HS-5 (cell line): ENCODE results near the gene P4HA1.
A peak's percentile ranks its signal among the peaks of the same experiment; 100 is the strongest.

ENCODE experiments used
- DNase-seq: peaks from one replicate; pipeline ENCODE4 v3.0.0-alpha.2; 2012; ENCODE audit warnings: low read depth

Gene P4HA1

DNA sequence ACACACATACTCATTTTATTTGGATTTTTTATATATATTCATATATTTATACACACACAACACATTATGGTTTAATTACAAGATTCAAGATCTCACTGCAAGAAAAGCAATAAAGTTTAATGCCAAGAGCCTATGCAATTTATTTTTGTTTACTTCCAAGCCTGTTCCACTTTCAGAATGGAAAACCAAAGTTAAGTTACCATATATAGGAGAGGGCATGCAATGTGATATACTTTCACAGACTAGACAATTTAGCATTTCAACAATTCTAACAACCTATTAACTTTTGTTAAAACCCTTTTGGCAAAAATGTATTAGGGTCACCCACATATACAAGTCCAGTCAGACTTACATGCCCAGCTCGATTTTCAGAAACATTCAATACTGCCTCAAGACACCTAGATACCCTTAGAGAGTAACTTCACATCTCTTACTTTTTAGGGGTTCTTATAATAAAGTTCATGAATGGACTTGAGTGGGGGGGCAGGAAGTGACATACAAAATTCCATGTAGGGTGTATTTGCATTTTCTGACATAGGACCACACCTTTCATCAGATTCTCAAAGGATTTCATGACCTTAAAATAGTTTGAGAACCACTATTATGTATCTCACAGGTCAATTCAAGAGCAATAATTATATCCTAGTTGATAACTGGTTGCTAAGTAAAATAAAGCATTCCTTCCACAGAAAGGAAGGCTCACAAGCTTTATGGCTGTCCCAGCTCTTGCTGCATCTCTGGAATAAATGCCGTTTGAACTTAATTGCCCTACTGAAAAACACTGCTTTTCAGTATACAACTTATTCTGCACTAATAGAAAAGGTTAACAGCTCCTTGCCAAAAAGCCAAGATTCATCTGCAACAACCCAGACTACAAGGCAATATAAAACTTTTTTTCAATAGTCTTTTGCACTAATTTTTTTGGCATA lies 2.5 kb downstream of the P4HA1 start:
- no peak for DNase-seq

DNA sequence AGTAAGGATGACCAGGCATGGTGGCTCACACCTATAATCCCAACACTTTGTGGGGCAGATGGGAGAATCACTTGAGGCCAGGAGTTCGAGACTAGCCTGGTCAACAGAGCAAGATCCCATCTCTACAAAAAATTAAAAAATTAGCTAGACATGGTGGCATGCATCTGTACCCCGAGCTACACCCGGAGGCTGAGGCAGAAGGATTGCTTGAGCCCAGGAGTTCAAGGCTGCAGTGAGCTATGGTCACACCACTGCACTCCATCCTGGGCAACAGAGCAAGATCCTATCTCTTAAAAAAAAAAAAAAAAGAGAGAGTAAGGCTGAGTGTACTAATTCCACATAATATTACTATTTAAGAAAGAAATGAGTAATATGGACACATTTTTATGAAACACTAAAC lies 3.8 kb downstream of the P4HA1 start:
- DNase-seq, result no peak

DNA sequence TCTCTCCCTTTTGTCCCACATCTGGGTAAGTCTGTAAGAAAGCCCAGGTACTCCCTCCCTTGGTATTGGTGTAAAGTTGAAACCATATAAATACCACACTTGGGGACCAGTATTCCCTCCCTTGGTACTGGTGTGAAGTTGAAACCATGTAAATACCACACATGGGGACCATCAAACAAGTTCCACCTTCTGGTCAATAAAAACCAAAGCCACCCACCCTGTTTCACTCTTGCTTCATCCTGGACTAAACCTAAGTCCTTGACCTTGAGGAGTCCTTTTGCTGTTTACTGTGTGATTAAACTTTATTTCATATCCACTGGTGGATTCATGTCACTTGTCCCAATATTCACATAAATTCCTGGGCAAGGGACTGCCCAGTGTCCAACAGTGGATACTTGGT lies 8.4 kb downstream of the P4HA1 start:
- no peak for DNase-seq

DNA sequence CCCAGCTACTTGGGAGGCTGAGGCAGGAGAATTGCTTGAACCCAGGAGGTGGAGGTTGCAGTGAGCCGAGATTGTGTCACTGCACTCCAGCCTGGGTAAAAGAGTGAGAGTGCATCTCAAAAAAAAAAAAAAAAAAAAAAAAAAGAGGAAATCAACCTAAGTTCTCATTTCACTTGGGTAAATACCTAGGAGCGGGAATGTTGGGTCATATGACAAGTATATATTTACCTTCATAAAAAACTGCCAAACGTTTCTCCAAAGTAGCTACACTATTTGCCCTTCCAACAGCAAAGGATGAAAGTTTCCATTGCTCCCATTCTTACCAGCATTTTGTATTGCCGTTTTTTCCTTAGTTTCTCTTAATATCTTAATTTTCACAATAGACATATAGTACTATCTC lies 9.8 kb downstream of the P4HA1 start:
- no peak for DNase-seq

DNA sequence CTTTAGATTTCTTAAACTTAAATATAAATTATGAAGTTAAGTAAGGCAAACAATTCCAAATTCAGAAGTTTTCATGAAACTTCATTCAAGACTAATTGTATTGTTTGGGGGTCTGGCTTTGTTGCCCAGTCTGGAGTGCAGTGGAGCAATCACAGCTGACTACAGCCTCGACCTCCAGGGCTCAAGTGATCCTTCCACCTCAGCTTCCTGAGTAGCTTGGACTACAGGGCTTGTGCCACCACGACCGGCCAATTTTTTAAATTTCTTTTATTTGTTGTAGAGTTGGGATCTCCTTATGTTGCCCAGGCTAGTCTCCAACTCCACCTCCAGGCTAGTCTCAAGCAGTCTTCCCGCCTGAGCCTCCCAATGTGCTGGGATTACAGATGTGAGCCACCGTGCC lies 12.5 kb downstream of the P4HA1 start:
- no peak for DNase-seq

DNA sequence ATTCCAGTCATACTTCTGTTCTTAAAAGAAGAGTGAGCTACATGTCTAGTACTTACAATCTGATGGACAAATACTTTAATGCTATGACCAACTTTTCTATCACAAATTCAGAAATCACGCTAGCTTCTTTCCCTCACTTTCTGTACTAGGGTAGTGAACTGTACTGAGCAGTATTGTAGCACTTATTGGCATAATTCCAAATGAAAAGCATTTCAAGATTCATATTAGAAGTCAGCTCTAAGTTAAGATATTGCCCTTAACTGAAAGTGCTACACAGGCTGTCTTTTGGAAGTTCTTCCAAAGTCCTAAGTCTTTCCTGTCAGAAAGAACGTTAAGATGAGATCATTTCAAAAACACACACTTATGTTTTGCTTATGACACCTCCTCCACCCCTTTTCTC lies 13.4 kb downstream of the P4HA1 start:
- DNase-seq, result no peak

DNA sequence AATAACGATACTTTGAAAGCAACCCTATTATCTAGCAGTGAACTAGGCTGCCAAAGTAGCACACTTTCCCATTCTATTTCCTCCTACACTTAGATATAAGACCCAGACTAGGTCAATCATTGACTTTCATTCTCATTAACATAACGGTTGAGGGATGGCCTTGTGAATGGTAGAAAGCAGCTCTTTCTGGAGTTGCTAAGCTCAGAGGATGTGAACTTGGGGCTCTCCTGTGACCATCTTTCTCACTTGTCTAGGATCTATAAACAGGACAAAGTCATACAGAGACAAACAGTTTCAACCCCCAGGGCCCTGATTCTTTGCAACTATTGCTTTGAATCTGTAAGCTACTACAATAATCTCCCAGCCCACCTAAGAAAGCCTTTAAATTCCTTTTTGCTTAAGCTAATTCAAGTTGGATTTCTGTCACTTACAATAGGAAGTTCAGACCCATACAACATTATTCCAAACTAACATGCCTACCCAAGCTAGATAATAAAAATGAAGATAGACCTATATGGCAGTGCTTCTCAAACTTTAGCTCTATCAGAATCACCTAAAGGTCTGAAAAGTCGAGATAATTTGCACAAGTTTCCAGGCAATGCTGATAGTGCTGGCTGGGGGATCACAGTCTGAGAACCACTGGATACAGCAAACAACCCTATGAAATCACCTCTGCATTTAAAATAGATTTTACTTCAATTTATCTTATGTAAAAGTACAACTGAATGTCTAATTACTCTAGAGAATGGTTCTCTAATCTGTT lies 16.7 kb downstream of the P4HA1 start:
- no peak for DNase-seq

DNA sequence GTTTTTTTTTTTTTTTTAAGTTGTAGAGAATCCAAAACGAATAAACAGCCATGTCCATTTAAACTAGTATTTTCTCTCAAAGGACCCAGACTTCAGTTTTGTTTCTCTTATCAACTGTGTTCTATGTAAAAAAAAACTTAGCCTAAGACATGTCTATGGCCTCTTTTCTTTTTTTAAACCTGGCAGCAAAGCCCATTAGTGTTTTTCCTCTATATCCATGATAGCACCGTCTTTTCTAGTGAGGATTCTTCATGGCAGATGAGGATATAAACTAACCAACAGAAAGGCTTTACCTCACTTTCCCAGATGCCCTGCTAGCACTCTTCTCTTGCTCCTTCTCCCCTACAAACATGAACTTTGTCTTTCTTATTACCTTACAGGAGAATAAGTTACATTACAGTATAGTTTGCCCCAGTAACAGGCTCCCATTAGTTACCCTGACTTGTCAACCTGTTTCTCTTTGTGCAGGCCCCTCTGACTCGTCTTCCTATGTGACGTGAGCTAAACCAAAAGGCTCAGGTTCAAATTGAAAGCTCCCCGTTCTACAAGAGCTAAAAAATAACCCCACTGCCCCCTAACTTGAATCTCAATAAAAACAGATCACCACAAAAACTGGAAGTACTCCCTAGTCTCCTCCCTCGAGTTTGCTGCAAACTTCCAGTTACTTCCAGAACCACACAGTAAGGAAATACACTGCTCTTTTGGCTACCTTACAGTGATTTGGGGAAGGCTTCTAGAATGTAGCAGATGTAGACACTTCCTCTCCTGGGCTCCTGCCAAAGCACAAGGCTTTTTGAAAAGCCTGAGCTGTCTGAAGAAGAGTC lies 20.1 kb downstream of the P4HA1 start:
- DNase-seq, result no peak

DNA sequence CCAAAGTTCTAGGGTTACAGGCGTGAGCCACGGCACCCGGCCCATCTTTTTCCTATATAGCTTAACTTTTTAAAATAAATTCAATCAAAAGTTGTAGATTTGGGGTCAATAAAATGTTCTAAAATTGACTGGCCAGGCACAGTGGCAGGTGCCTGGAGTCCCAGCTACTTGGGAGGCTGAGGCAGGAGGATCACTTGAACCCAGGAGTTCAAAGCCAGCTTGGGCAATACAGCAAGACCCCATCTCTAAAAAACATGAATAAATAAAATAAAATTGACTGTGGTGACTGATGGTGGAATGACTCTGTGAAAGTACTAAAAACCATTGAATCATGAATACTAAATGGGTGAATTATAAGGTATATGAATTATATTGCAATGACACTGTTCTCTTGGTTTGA lies 20.8 kb downstream of the P4HA1 start:
- DNase-seq, result no peak

DNA sequence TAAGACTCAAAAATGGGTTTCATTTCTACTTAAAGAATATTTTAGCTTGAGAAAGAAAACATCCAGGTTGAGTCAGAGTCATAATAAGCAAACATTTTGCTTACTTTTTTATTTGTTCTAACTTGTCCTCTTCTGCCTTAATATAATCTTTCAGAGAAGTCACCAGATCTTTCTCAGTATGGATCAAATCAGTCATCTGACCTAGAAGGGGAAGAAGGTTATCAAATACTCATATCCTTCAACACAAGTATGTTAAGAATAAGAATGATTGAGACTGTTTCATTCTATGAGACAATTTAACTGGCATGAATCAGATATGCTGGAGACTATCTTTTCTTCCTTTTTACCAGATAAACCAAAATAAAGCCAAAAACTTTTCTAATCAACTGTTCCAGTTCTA lies 23.0 kb downstream of the P4HA1 start:
- DNase-seq, result no peak

DNA sequence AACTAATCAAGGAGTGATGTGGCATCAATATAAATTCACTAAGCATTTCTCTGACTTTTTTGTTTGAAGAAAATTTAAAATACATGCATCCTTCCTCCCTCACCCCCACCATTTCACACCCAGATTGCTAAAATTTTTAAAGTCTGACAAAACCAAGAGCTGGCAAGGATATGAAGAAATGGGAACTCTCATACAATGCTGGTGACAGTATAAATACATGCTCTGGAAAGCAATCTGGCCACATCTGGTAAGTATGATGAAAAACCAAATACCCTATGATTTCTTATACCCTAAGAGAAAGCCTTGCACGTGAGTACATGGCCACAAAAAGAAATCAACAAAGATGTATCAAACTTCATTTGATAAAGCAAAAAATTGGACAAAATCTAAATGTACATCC lies 31.2 kb downstream of the P4HA1 start:
- no peak for DNase-seq

DNA sequence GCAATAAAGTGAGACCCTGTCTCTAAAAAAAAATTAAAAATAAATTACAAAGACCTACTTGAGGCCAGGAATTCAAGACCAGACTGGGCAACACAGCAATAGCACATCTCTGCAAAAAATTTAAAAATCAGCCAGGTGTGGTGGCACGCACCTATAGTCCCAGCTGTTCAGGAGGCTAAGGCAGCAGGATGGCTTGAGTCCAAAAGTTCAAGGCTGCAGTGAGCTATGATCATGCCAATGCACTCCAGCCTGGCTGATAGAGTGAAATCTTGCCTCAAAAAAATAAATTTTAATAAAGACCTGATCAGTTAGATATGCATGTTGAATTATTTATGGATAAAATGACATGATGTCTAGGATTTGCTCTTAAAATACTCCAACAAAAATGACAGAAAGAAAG lies 34.9 kb downstream of the P4HA1 start:
- DNase-seq, result no peak

DNA sequence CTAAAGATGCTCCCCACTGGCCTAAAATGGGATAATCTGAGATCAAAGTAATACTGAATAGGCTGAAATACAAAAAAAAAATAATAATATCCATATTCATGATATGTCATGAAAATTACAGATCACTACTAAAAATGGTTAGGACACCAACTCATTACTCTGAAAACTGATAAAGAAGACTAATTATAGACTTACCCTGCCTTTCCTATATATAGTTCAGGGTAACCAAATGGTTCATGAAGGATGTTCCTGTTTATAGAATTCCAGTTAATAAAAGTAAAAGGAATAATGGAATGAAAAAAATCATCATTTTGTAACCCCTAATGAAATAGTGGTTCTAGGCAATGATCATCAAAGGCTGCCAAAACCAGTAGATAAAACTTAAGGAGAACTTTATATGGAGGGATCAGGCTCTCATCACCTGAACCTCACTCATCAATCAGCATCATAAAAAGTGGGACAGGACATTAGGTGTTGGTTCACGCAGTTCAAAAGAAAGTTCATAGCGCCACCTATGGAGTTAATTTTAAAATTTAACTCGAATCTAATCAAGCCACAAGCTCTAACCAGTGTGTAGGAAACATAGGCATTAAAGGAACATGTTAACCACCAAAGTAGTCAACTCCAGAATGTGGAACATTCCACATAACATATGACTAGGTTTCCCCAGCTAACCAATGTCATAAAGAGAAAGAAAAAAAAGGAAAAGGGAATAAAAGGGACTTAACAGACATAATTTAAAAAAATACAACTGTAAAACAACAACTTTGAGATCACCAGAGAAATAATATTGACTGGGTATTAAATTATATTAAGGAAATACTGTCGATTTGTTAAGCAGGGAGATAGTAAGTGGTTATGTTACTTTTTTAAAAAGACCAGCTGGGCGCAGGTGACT lies 35.7 kb downstream of the P4HA1 start:
- no peak for DNase-seq

DNA sequence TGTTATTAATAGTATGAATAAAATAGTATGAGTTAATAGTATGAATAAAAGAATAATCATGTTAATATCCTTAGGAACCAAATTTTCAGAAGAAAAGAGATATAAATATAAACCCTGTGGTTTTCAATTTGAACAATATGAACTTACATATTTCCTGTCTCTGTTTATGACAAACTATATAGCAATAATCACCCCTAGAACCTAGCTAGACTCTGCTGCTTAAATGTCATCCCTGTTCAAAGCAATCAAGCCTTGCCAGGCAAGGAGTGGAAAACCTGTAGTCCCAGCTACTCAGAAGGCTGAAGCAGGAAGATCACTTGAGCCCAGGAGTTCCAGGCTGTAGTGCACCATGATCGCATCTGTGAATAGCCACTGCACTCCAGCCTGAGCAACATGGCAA lies 36.5 kb downstream of the P4HA1 start:
- DNase-seq, result no peak

DNA sequence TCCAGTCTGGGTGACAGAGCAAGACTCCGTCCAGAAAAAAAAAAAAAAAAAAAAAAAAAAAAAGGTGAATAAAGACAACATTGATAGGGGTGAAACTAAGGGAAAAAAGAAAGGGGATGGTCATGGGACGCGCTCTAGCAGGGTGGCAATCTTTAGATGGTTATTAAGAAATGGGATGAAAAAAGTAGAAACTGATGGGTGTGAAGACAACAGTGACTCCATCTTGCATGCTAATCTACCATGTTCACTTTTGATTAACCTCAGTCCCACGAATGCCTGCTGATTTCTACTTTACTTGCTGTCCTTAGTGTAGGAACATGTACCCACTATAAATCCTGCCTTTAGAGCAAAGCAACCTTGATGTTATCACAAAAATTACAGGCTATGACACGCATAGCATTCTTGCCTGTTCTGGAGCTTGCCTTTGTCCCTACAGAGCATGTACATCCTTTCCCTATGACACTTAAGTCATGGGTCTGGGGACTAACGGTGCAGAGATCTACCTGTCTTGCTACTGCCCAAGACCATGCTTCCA lies 38.5 kb downstream of the P4HA1 start:
- no peak for DNase-seq

DNA sequence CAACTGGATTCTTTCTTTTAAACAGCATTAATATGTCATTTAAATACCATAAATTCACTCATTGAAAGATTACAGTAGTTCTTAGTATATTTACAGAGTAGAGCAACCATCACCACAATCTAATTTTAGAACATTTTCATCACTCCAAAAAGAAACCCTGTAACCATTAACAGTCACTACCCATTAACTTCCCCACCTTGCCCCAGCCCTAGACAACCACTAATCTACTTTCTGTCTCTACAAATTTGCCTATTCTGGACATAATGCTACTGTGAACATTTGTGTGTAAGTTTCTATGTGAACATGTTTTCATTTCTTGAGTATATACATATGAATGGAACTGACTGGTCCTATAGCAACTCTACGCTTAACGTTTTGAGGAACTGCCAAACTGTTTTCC lies 42.4 kb downstream of the P4HA1 start:
- no peak for DNase-seq

DNA sequence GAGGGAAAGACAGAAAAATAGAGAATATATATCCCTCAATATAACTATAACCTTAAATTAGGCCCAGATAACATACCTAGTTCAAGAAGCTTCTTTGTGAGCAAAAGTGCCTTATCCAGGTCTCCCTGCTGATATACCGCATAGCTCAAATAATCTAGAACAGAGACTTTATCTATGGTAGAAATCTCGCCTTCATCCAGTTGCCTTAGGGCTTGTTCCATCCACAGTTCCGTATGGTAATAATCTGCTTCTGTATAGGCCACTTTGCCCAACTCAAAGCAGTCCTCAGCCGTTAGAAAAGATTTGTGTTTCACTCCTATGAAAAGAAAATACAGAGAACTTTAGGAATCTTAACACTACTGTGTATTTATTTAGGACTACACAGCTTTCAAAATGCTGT lies 43.4 kb downstream of the P4HA1 start:
- no peak for DNase-seq

DNA sequence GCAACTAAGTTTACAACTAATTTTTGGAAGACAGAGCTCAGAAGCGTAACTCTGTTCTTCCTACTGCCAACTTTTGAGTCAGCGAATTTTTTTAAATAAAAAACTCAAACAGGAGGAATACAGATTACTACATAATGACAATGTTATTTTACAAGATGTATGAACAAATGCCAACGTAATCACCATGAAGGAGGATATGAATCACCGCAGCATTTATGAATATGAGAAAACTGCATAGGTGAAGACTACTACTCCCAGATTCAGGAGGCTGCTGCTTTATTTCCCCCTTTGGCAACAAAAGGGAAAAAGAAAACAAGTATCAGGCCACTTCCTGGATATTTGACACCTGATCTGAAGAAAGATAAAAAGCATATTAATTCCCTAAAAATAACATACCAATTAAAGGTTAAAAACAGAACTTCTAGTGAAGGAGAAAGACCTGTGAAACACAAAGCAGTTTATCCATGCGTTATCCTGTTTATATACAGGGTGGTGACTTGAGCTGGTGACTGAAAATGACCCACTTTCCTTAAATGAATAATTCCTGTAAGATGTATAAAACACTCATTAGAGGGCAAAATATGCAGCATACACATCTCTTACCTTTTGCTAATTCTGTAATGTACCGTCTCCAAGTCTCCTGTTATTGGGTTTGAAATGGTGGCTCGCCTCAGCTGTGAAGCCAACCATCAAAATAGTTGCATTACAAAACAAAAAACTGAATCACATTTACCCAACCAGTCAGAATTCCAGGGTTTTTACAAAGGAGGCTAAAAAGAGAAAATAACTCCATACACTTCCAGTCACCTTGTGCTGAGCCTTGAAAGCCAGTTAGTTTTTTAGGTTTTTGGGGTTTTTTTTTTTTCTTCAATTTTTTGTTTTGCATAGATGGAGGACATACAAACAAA lies 52.0 kb downstream of the P4HA1 start:
- DNase-seq, result peak; percentile 82

DNA sequence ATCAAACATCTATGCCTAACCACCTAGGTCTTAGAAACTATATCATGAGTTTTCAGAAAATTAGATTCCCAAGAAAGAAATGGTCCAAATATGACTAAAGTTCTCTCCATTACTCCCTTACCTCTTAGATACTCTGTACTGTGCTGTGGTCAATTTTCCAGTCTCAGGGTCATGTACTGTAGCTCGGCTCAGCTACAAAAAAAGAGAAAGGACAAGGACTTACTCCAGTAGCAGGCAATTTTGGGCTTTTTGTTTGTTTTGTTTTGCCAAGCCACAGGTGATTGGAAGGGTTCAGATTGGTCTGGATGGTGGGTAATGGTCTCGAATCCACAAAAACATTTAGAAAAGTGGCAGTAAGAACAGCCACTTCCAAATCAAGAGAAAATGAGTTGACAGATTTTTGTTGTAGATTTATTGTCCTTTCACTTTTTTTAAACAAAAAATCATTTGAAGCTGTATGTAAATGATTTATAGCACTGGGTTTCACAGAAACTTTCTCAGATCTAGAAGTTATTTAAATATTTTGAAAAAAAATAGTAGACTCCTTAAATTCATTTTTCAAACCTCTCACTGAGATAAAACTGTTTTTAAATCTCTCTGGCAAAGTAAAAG lies 52.8 kb downstream of the P4HA1 start:
- DNase-seq, result no peak

DNA sequence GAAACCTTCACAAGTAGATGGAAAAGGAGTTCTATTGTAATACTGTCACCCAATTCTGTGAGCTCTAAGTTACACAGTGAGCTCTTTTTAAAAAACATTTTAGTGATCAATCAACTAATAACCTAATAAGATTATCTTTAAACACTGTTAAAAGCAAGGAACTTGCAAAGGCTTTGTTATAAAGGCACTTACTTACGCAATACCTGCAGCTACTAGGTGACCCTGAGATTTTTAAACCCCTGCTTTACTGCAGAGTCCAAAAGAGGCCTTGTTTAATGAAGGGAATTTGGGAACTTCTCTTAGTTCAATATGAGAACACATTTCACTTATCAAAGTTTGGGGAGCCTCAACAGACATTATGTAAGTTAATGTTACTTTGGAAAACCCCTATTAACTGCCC lies 53.3 kb downstream of the P4HA1 start:
- DNase-seq, result no peak
